ENCODE measurements around the gene POLR3GL. TPM values are rescaled to one million over a fixed set of nuclear protein-coding genes. Genes with fewer than 3 reads are reported as not detected.

The POLR3GL gene
- total and polyA plus RNA-seq, 4 donors = 9.4 to 34.3 (median 27.3) TPM

GRCh38 chr1:145997718-145998023 is 33.2 kb downstream of the POLR3GL start:
- TF ChIP-seq CTCF (IDR thresholded peaks at IDR 0.05; ENCODE audit: control extremely low read depth, extremely low read depth) = no peak
- peak overlapping the region; percentile 85 to 93 for H3K27ac ChIP-seq (ENCODE audit: low read depth in 1 of 2, low read length in 1 of 2)
- peaks cover 7 to 46% (median 21%) of the 10 kb centered on the region in 5 donors for H3K4me1 ChIP-seq (ENCODE audit: control insufficient read depth in 5 of 5, insufficient read depth in 5 of 5, low read length in 5 of 5)
- WGBS, 2 donors = 4 to 8% methylated on average over 3 of the region's 3 CpGs
- H3K4me3 ChIP-seq = no peak overlapping the region
- H3K36me3 ChIP-seq (ENCODE audit: control insufficient read depth in 4 of 4, insufficient read depth in 4 of 4, low read length in 4 of 4) = peaks cover 14 to 34% (median 18%) of the 10 kb centered on the region in 4 donors
- peak in 2 of 3 donors; percentile 77 to 84 for DNase-seq
- H3K9me3 ChIP-seq (ENCODE audit: control insufficient read depth in 4 of 4, insufficient read depth in 3 of 4, low read length in 3 of 4) = peaks cover 0 to 2% (median 0%) of the 10 kb centered on the region in 4 donors
- ATAC-seq (ENCODE audit: insufficient read depth, low FRiP score) = no peak
- no peaks in the 10 kb centered on the region for H3K27me3 ChIP-seq (ENCODE audit: control insufficient read depth in 3 of 3, insufficient read depth in 3 of 3, low read length in 2 of 3)
- peak overlapping the region in 1 of 2 donors; percentile 89 for H3K9ac ChIP-seq (ENCODE audit: insufficient read depth in 1 of 2, low read length in 2 of 2)

DNA sequence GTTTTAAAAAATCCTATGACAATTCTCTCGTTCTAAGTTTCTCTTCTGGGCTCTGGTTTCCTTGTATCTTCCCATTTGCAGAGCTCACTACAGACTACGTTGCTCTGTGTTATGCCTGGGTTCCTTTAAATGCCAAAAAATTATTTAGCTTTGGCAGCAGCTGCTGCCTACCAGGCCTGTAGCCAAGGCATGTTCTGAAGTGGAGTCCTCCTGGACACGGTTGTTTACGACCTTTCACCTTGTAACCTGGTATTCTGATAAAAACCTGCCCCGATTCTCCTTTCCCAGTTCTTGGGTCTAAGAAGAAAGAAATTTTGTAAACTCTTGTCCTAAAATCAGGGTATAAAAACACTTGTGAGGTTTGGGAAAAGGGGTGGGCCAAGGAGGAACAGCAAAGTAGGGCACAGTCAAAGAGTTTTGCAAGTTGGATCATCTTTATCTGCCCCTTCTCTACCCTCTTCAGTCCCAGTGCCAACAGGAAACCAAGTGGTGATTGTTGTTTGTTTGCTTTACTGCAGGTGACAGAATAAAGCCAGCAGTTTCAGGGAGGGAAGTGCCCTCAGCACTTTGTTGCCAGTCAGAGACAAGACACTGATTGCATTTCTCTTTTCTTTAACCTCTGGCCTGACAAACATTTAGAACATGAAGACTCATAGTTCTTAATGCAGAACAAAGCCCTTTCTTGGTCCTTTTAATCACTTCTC is 35.0 kb downstream of the POLR3GL start:
- Histone ChIP-seq H3K27me3 (ENCODE audit: control insufficient read depth in 3 of 3, insufficient read depth in 3 of 3, low read length in 2 of 3) (no peaks in the 10 kb centered on the region), H3K9ac (ENCODE audit: insufficient read depth in 1 of 2, low read length in 2 of 2) (peak overlapping the region in 1 of 2 donors; percentile 74), H3K27ac (ENCODE audit: low read depth in 1 of 2, low read length in 1 of 2) (peak overlapping the region; percentile 80 to 92), H3K4me1 (ENCODE audit: control insufficient read depth in 5 of 5, insufficient read depth in 5 of 5, low read length in 5 of 5) (peaks cover 7 to 28% (median 14%) of the 10 kb centered on the region in 5 donors), H3K9me3 (ENCODE audit: control insufficient read depth in 4 of 4, insufficient read depth in 3 of 4, low read length in 3 of 4) (peaks cover 0 to under 1% (median 0%) of the 10 kb centered on the region in 4 donors), H3K4me3 (no peak overlapping the region), H3K36me3 (ENCODE audit: control insufficient read depth in 4 of 4, insufficient read depth in 4 of 4, low read length in 4 of 4) (peaks cover 3 to 17% (median 5%) of the 10 kb centered on the region in 4 donors)
- 20 to 57% methylated on average over 5 of the region's 5 CpGs for WGBS, 2 donors
- no peak for TF ChIP-seq CTCF (IDR thresholded peaks at IDR 0.05; ENCODE audit: control extremely low read depth, extremely low read depth)
- peak in 2 of 3 donors; percentile 35 to 50 for DNase-seq
- no peak for ATAC-seq (ENCODE audit: insufficient read depth, low FRiP score)

- 87 to 97% methylated on average over 2 of the region's 2 CpGs for WGBS, 2 donors
- H3K4me1 ChIP-seq (ENCODE audit: control insufficient read depth in 5 of 5, insufficient read depth in 5 of 5, low read length in 5 of 5) = peaks cover 7 to 24% (median 14%) of the 10 kb centered on the region in 5 donors
- H3K4me3 ChIP-seq = no peak overlapping the region
- no peak overlapping the region for H3K9ac ChIP-seq (ENCODE audit: insufficient read depth in 1 of 2, low read length in 2 of 2)
- H3K27me3 ChIP-seq (ENCODE audit: control insufficient read depth in 3 of 3, insufficient read depth in 3 of 3, low read length in 2 of 3) = no peaks in the 10 kb centered on the region
- ATAC-seq (ENCODE audit: insufficient read depth, low FRiP score) (no peak), DNase-seq (no peak)
- no peaks in the 10 kb centered on the region for H3K36me3 ChIP-seq (ENCODE audit: control insufficient read depth in 4 of 4, insufficient read depth in 4 of 4, low read length in 4 of 4)
- H3K27ac ChIP-seq (ENCODE audit: low read depth in 1 of 2, low read length in 1 of 2) = peak overlapping the region in 1 of 2 donors; percentile 62
- no peak for TF ChIP-seq CTCF (IDR thresholded peaks at IDR 0.05; ENCODE audit: control extremely low read depth, extremely low read depth)
- no peaks in the 10 kb centered on the region for H3K9me3 ChIP-seq (ENCODE audit: control insufficient read depth in 4 of 4, insufficient read depth in 3 of 4, low read length in 3 of 4)
Observed at GRCh38 chr1:146001709-146002108, 37.2 kb downstream of the POLR3GL start.
